ENCODE results near the gene SCAPER.

SCAPER gene

DNA sequence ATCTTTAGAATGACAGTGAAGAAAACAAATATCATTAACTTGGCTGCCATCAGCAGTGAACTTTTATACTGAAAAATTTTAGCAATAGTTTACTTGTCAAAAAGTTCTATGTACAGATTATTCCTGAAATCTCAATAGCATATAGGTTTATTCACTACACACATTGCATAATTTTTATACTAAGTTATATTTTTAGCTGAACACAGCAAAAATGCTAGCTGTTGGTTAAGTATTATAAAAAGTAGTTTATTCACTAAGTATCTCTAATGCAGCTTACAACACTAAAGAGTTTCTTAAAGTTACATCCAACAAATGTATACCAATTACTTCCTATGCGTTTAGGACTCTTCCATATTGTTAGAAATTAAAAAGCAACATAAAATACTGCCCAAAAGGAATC, 131.9 kb downstream of the SCAPER start:
- TF ChIP-seq, protein P1, sequence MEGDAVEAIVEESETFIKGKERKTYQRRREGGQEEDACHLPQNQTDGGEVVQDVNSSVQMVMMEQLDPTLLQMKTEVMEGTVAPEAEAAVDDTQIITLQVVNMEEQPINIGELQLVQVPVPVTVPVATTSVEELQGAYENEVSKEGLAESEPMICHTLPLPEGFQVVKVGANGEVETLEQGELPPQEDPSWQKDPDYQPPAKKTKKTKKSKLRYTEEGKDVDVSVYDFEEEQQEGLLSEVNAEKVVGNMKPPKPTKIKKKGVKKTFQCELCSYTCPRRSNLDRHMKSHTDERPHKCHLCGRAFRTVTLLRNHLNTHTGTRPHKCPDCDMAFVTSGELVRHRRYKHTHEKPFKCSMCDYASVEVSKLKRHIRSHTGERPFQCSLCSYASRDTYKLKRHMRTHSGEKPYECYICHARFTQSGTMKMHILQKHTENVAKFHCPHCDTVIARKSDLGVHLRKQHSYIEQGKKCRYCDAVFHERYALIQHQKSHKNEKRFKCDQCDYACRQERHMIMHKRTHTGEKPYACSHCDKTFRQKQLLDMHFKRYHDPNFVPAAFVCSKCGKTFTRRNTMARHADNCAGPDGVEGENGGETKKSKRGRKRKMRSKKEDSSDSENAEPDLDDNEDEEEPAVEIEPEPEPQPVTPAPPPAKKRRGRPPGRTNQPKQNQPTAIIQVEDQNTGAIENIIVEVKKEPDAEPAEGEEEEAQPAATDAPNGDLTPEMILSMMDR (IDR thresholded peaks at IDR 0.05; ENCODE audit: low read depth, low read length): no peak
- H3K27me3 ChIP-seq (ENCODE audit: insufficient read depth, low read depth, severe bottlenecking): no peaks in the 10 kb centered on the region
- H3K4me3 ChIP-seq (ENCODE audit: low read depth, low read length): no peak overlapping the region
- no peaks in the 10 kb centered on the region; the same call in 1 of the 2 replicates for H3K36me3 ChIP-seq
- DNase-seq: no peak
- H3K9me3 ChIP-seq (ENCODE audit: severe bottlenecking): no peaks in the 10 kb centered on the region
- no peak overlapping the region for H3K27ac ChIP-seq

DNA sequence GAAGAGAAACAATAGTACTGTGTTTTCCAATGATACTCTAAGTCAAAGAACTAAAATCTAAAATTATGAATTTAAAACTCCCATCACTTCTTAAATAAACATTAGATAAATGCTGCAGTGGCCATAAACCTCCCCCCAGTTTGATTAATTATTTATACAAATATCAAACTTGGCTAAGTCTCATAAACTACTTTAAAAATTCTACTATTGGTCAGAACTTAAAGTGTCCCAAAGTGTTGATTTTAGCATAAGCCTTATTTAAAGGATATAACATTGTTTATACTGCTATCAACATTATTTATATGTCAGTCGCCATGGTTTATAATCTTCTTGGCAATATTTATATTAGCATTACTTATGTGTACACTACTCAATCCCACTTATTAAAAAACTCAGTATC, 132.4 kb downstream of the SCAPER start:
- Histone ChIP-seq H3K9me3 (ENCODE audit: severe bottlenecking) (no peaks in the 10 kb centered on the region), H3K27ac (no peak overlapping the region), H3K36me3 (no peaks in the 10 kb centered on the region; the same call in 1 of the 2 replicates), H3K4me3 (ENCODE audit: low read depth, low read length) (no peak overlapping the region), H3K27me3 (ENCODE audit: insufficient read depth, low read depth, severe bottlenecking) (no peaks in the 10 kb centered on the region)
- TF ChIP-seq, protein P1 (IDR thresholded peaks at IDR 0.05; ENCODE audit: low read depth, low read length): no peak
- no peak for DNase-seq

DNA sequence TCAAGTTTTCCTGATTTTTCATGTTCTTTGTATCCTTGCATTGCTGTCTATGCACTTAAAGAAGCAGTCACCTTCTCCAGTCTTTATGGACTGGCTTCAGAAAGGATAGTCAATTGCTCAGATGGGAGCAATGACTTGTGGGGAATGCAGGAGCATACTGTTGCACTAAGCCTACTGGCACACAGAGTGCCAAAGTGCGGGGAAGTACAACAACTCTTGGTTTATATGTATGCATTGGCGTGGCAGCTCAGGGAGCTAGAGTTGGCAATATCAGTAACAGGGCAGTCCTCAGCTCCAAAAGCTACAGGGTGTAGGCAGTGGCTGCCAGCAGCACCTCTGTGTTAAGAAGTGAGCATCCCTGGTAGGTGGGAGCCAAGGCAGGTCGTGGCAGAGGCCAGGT, 141.1 kb downstream of the SCAPER start:
- no peaks in the 10 kb centered on the region for H3K27me3 ChIP-seq (ENCODE audit: insufficient read depth, low read depth, severe bottlenecking)
- H3K36me3 ChIP-seq: peaks cover 32% of the 10 kb centered on the region
- DNase-seq: no peak
- no peak overlapping the region for H3K27ac ChIP-seq
- H3K9me3 ChIP-seq (ENCODE audit: severe bottlenecking): peaks cover 4% of the 10 kb centered on the region
- H3K4me3 ChIP-seq (ENCODE audit: low read depth, low read length): no peak overlapping the region
- TF ChIP-seq, protein P1 (IDR thresholded peaks at IDR 0.05; ENCODE audit: low read depth, low read length): no peak

DNA sequence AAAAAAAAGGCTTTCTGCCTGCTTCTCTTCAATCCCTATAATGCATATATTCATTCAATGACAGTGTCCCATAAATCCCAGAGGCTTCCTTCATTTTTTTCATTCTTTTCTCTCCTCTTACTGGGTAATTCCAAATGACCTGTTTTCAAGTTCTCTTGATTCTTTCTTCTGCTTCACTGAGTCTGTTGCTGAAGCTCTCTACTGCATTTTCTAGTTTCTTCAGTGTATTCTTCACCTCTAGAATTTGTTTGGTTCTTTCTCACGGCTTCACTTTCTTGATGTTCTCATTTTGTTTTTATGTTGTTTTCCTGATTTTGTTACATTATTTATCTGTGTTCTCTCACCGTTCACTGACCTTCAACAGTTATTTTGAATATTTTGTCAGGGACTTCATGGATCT, 141.6 kb downstream of the SCAPER start:
- TF ChIP-seq, protein P1 (IDR thresholded peaks at IDR 0.05; ENCODE audit: low read depth, low read length): no peak
- no peak overlapping the region for H3K27ac ChIP-seq
- H3K9me3 ChIP-seq (ENCODE audit: severe bottlenecking): peaks cover 4% of the 10 kb centered on the region
- DNase-seq: no peak
- H3K4me3 ChIP-seq (ENCODE audit: low read depth, low read length): no peak overlapping the region
- peaks cover 32% of the 10 kb centered on the region for H3K36me3 ChIP-seq
- H3K27me3 ChIP-seq (ENCODE audit: insufficient read depth, low read depth, severe bottlenecking): no peaks in the 10 kb centered on the region

DNA sequence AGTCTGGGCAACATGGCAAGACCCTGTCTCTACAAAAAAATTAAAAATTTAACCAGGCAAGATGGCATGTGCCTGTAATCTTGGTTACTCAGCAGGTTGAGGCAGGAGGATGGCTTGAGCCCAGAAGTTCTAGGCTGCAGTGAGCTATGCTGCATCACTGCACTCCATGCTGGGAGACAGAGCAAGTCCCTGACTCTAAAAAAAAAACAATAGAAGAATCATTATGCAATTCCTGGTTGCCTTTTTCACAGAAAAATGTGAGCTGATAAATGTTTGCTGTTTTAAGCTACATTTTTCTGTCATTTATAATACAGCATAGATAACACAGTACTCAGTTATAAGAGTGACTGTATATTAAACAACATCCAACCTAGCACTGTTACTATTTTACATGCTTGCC, 148.8 kb downstream of the SCAPER start:
- Histone ChIP-seq H3K27ac (no peak overlapping the region), H3K4me3 (ENCODE audit: low read depth, low read length) (no peak overlapping the region), H3K36me3 (peaks cover 4% of the 10 kb centered on the region; the same call in 1 of the 2 replicates), H3K9me3 (ENCODE audit: severe bottlenecking) (no peaks in the 10 kb centered on the region), H3K27me3 (ENCODE audit: insufficient read depth, low read depth, severe bottlenecking) (no peaks in the 10 kb centered on the region)
- DNase-seq: no peak
- TF ChIP-seq, protein P1 (IDR thresholded peaks at IDR 0.05; ENCODE audit: low read depth, low read length): no peak

DNA sequence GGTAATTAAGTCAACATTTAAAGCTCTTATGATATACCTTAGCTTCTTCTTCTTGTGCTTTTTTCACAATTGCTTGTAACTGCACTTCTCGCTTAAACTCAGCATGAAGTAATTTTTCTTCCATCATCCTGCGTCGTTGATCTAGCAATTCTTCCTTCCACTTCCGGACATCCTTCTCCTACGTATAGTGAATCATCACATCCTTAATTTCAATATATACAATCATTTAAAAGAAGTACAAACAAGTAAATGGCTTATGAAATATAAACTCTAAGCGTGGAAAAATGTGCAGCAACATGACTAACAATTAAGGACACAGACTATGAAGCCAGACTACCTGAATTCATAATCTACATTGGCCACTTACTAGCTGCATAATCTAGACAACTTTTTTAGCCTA, 151.4 kb downstream of the SCAPER start:
- TF ChIP-seq, protein P1 (IDR thresholded peaks at IDR 0.05; ENCODE audit: low read depth, low read length): no peak
- Histone ChIP-seq H3K9me3 (ENCODE audit: severe bottlenecking) (no peaks in the 10 kb centered on the region), H3K4me3 (ENCODE audit: low read depth, low read length) (no peak overlapping the region), H3K27me3 (ENCODE audit: insufficient read depth, low read depth, severe bottlenecking) (no peaks in the 10 kb centered on the region), H3K27ac (no peak overlapping the region), H3K36me3 (peaks cover 4% of the 10 kb centered on the region; the same call in 1 of the 2 replicates)
- no peak for DNase-seq
